ENCODE results near the gene RIMBP2.

RIMBP2 gene

GRCh38 chr12:130496516-130497120 lies 219.5 kb downstream of the RIMBP2 start:
- TF ChIP-seq CTCF (IDR thresholded peaks at IDR 0.05) = no peak
- Histone ChIP-seq H3K27me3 (ENCODE audit: control insufficient read depth, insufficient read depth, low read length) (no peaks in the 10 kb centered on the region), H2AFZ (no peak overlapping the region), H3K9me3 (ENCODE audit: control insufficient read depth, low read length) (no peaks in the 10 kb centered on the region), H3K4me1 (peaks cover 33% of the 10 kb centered on the region), H3K9ac (no peak overlapping the region), H3K27ac (no peak overlapping the region), H3K4me2 (ENCODE audit: low read length) (no peak overlapping the region), H3K79me2 (no peaks in the 10 kb centered on the region), H3K36me3 (ENCODE audit: control insufficient read depth, insufficient read depth, low read length) (no peaks in the 10 kb centered on the region), H3K4me3 (ENCODE audit: low read depth, low read length) (no peak overlapping the region)

- no peak overlapping the region for H3K9ac ChIP-seq
- no peaks in the 10 kb centered on the region for H3K27me3 ChIP-seq (ENCODE audit: control insufficient read depth, insufficient read depth, low read length)
- no peak overlapping the region for H2AFZ ChIP-seq
- no peaks in the 10 kb centered on the region for H3K79me2 ChIP-seq
- H3K27ac ChIP-seq = no peak overlapping the region
- H3K9me3 ChIP-seq (ENCODE audit: control insufficient read depth, low read length) = no peaks in the 10 kb centered on the region
- peaks cover 35% of the 10 kb centered on the region for H3K4me1 ChIP-seq
- no peak for TF ChIP-seq CTCF (IDR thresholded peaks at IDR 0.05)
- H3K4me3 ChIP-seq (ENCODE audit: low read depth, low read length) = no peak overlapping the region
- no peak overlapping the region for H3K4me2 ChIP-seq (ENCODE audit: low read length)
- no peaks in the 10 kb centered on the region for H3K36me3 ChIP-seq (ENCODE audit: control insufficient read depth, insufficient read depth, low read length)
Measured at GRCh38 chr12:130495156-130495555, 220.9 kb downstream of the RIMBP2 start.

GRCh38 chr12:130494736-130495135 lies 221.4 kb downstream of the RIMBP2 start:
- TF ChIP-seq CTCF (IDR thresholded peaks at IDR 0.05) = no peak
- no peak overlapping the region for H3K4me2 ChIP-seq (ENCODE audit: low read length)
- no peaks in the 10 kb centered on the region for H3K36me3 ChIP-seq (ENCODE audit: control insufficient read depth, insufficient read depth, low read length)
- no peaks in the 10 kb centered on the region for H3K27me3 ChIP-seq (ENCODE audit: control insufficient read depth, insufficient read depth, low read length)
- no peaks in the 10 kb centered on the region for H3K9me3 ChIP-seq (ENCODE audit: control insufficient read depth, low read length)
- H2AFZ ChIP-seq = no peak overlapping the region
- H3K4me3 ChIP-seq (ENCODE audit: low read depth, low read length) = no peak overlapping the region
- H3K27ac ChIP-seq = no peak overlapping the region
- no peaks in the 10 kb centered on the region for H3K79me2 ChIP-seq
- H3K9ac ChIP-seq = no peak overlapping the region
- peaks cover 35% of the 10 kb centered on the region for H3K4me1 ChIP-seq

- no peak overlapping the region for H3K27ac ChIP-seq
- H3K9me3 ChIP-seq (ENCODE audit: control insufficient read depth, low read length) = no peaks in the 10 kb centered on the region
- H3K4me2 ChIP-seq (ENCODE audit: low read length) = no peak overlapping the region
- no peak overlapping the region for H3K4me3 ChIP-seq (ENCODE audit: low read depth, low read length)
- no peaks in the 10 kb centered on the region for H3K27me3 ChIP-seq (ENCODE audit: control insufficient read depth, insufficient read depth, low read length)
- no peak for TF ChIP-seq CTCF (IDR thresholded peaks at IDR 0.05)
- H3K9ac ChIP-seq = no peak overlapping the region
- H2AFZ ChIP-seq = no peak overlapping the region
- no peaks in the 10 kb centered on the region for H3K79me2 ChIP-seq
- peaks cover 33% of the 10 kb centered on the region for H3K4me1 ChIP-seq
- no peaks in the 10 kb centered on the region for H3K36me3 ChIP-seq (ENCODE audit: control insufficient read depth, insufficient read depth, low read length)
Measured at GRCh38 chr12:130493951-130494350, 222.1 kb downstream of the RIMBP2 start.

Measured in parathyroid adenoma (tissue), 2 donors.